ENCODE data around the gene RGS3.
"Not testable (repeated sequence)": the region's sequence is repeated elsewhere in the genome, so short reads cannot be mapped to it uniquely, and the experiment has no call there.

The RGS3 gene

GRCh38 chr9:113463418-113464285 lies at the start of gene RGS3:
Gene RGS3 (plus strand): TSS chr9:113463727. CDS start chr9:113463803, 76 bp downstream.
- no peak for ATAC-seq

DNA sequence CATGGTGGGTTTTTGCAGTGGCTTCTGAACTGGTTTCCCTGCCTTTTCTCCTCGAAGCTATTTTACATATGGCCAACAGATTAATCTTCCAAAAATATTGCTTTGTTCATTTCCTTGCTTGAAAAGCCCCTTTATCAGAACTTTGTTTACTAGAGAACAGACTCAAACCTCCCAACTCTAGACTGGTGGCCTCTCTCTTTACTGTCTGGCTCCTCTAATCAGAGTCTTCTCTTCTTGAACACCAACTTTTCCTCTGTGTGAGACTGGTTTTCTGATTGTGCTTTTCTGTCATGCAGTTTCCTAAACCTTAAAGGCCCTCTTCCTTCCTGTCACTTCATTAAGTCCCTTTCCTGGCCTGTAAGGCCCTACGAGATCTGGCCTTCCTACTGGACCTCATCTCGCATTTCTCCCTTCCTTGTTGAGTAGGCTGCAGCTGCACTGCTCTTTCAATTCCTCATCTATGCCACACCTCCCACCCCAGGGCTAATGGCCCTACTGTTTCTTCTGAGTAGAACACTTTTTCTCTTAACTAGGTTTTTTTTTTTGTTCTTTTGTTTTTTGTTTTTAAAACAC lies 47.3 kb upstream of the RGS3 start:
- no peak for ATAC-seq

DNA sequence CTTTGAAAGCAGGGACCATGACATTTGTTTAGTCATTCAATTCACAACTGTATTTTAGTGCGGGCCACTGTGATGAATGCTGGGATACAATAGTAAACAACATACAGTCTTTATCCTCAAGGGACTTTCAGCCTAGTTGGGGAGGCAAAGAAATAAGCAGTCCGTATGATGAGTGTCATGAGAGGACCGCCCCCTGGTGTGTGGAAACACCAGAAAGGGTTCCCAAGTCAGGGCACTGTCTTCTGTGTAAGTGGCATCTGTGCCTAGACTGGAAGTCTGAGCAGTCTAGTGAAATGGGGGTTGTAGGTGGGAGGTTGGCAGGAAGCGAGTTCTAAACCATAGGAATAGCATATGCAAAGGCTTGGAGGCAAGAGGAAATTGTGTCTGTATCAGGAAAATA lies 46.2 kb upstream of the RGS3 start:
- no peak for ATAC-seq

GRCh38 chr9:113421726-113422125 lies 41.8 kb upstream of the RGS3 start:
- no peak for ATAC-seq

DNA sequence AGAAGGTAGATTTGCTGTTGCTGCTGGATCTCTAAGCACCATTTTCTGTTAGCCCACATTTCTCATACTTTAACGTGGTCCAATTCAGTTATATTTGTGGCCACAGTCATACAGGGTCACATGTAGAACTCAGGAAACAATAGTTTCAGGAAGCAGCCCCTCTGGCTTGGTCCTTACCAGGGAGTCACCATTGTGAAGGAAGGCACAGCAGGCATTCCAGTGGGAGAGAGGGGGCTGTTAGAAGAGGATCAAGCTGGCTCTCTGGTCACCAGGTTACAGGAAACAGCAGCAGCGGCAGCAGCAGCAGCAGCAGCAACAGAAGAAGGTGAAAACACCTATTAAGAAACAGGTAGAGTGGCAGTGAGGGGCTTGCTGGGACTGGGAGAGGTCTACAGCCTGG lies 38.5 kb upstream of the RGS3 start:
- ATAC-seq, result no peak

- ATAC-seq, result no peak
Observed at GRCh38 chr9:113426701-113427100, 36.8 kb upstream of the RGS3 start.

GRCh38 chr9:113427629-113428028 lies 35.9 kb upstream of the RGS3 start:
- ATAC-seq, result no peak

GRCh38 chr9:113428062-113428615 lies 35.4 kb upstream of the RGS3 start:
- no peak for ATAC-seq

DNA sequence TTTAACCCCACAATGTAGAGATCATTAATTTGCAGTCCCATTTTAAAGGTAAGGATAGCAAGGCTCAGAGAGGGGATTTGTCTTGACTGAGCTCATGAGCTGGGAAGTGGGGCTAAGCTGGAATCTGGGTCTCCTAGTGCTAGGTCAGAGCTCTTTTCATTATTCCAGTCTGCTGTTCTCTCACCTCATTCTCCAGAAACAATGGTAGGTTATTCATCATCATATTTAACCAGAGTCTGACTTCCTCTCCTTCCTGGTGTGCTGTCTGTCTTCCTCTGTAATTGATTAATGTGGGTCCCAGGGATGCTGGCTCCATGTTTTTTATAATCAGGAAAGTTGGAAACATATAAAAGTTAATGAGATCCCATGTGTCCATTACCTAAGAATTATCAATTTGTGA lies 32.3 kb upstream of the RGS3 start:
- no peak for ATAC-seq

DNA sequence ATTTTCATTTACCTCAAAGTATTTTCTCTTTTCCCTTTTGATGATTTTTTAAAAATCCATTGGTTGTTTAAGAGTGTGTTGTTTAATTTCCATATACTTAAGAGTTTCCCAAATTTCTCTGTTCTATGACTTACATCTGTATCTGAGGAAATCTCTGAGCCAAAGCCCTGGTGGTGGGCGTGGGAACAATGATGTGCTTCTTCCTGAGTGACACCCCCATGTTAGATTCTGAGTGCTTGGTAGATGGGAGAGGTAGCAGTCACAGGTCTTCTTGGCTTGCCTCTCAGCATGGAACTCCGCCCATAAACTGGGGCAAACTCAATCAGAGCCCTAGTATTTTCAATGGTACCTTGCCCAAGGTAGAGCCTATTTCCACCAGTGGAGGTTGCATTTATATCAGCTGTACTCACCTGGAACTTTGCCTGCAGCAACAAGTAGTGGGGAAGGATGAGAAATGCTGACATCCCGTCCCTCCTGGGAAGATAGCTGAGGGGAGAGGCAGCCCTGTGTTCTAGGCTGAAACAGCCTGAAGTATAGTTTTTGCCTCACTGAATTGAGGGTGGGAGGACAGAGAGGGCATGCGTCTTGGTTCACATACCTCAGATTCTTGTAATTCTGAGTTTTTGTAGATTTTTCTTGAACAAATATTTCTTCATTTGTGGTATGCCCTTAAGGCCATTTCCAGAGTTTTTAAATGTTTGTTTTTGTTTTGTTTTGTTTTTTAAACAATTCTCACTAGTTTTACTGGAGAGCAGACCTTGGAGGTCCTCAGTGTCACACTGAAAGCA lies 26.6 kb upstream of the RGS3 start:
- no peak for ATAC-seq

GRCh38 chr9:113437716-113438115 lies 25.8 kb upstream of the RGS3 start:
- not testable (repeated sequence) for ATAC-seq

DNA sequence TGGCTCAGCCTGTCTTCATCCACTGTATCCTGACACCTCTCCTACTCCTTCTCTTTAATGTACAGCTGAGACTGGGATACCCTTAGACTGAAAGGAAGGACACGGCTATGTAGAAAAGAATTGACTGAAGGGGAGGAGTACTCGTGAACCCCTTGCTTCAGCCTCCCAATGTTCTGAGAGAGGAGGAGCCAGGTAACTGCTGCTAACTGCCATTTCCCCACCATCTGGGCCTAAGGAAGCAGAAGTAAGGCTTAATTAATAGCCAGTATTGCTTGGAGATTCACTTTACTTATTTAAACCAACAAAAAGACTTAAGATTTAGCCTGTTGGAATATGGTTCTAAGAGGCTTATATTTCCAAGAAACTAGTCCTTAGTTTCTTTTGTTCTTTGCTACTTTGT lies 18.8 kb upstream of the RGS3 start:
- ATAC-seq, result no peak

DNA sequence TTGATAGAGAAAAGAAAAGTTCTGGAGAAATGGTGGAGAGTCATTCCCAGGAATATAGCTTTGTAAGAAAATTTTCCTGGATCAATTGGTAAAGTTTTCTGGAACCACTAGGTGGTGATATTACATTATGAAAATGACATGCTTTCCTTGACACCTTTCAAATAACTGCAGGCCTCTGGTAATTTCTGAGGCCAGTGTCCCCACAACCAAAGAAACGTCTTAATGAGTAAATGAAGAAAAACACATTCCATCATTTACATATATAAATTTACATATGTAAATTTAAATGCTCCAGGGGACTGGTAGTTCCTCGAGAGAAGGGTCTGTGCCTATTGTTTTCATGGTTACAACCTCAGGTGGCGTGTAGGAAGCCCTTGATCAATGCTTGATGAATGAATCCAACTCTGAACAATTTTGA lies 17.2 kb upstream of the RGS3 start:
- ATAC-seq, result no peak

DNA sequence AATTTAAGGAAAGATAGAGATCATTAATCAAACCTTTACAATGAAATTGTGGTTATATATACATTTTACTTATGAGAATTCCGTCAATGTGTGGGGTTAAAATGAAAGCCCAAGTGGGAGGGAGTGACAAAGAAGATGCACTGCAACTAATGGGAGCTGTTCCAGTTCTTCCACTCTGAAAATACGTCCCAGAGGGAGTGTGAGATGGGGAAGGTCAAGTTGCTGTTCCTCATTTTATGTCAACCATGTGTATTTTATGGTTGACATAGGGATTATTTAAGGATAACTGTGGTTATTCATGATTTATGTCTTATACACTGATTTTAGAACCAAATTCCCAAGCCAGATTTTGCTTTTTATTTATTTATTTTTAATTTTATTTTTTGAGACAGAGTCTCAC lies 14.2 kb upstream of the RGS3 start:
- ATAC-seq, result no peak

DNA sequence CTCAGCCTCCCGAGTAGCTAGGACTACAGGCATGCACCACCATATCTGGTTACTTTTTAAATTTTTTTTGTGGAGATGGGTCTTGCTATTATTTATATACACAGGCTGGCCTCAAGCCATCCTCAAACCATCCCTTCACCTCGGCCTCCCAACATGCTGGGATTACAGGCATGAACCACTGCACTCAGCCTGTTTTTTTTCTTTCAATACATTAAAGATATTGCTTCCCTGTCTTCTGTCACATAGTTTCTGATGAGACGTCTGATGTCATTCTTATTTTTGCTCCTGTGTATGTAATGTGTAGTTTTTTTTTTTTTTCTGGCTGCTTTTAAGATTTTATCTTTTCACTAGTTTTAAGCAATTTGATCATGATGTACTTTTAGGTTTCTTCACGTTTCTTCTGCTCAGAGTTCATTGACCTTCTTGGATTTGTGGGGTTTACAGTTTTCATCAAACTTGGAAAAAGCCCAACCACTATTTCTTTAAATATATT lies 11.4 kb upstream of the RGS3 start:
- ATAC-seq, result no peak

DNA sequence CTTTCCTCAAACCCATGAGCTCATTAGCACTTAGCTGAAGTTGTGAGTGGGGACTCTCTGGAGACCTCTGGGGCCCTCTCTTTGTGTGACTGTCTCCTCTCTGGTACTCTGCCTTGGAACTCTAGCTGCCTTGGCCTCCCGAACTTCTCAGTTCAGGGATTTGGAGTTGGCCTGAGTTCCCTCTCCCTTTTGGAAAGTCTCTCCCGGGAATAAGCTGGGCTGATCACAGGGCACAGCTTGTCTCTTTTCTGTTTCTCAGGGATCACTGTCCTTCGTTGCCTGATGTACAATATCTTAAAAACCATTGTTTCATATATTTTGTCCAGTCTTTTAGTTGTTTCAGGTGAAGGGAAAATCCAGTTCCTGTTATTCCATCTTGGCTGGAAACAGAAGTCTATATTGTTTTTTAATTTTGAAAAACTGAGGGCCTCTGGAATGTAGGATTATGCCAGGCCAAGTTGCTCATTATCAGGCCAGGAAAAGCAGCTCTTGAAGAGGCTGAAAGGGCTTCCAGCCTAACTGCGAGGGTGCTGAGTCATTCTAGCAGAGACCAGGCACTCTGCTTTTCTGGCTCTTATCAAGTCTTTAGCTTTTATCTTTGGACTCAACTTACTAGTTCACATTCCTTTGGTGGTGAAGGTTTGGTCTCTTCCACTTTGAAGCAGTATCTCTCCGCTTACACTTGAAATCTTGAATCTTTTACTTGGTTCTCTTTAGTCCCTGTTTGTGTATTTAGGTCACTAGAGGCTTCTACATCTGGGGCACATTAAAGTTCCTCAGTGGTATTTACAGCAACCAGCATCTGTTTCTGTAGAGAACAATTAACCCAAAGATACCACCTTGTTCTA lies 8.4 kb upstream of the RGS3 start:
- ATAC-seq, result no peak

- no peak for ATAC-seq
Observed at GRCh38 chr9:113456235-113456634, 7.3 kb upstream of the RGS3 start.

DNA sequence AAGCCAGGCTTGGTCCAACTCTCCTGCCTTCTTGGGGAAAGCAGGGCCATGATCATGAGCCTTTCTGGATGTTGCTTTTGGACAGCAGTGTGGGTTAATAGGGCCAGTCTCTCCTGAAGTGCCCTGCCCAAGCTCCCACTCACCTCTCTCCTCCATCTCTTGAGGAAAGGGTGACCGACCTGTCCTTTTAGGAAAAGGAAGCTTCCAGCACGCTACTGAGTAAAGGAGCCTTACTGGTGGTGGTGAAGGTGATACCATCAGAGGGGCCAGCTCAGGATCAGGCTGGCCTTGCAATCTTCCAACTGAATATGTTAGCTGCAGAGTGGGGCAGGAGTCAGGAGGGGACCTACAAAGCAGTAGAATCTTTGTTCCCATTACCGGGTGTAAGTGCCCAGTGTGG lies 2.2 kb upstream of the RGS3 start:
- ATAC-seq, result no peak

- no peak for ATAC-seq
Observed at GRCh38 chr9:113461943-113462342, 1.6 kb upstream of the RGS3 start.

DNA sequence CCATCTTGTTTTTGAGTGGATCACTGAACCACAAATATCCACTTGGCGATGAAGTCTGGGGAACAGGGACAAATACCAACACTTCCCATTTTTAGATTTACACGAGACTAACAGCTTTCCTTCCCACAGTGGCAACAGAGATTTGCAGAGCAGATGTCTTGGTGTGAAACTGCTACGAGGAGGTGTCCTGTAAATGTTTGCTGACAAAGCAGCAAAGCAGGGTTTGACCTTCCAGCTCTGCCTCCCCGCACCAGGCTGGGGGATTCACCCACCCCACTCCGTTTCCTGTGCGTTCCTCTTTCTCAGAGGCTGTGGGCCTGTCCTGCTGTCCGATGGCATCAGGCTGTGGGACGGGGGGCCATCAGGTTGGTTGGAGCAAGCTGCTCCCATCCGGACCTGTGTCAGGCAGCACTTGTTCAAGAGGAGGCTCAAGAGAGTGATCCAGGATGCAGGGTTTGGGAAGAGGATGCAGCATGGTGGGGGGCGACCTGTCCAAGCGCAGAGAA lies 693 bp upstream of the RGS3 start:
- no peak for ATAC-seq

- ATAC-seq, result no peak
Observed at GRCh38 chr9:113464286-113464660, 746 bp downstream of the RGS3 start.

GRCh38 chr9:113465599-113466140 lies 2.1 kb downstream of the RGS3 start:
- ATAC-seq, result no peak

Data from activated CD4-positive, CD25-positive, alpha-beta regulatory T cell treated with anti-CD3 and anti-CD28 coated beads, Interleukin-2, amount 50 U/mL, for 24 hours (primary cell).